ENCODE data around the gene AGK.
"Not testable (repeated sequence)": the region's sequence is repeated elsewhere in the genome, so short reads cannot be mapped to it uniquely, and the experiment has no call there.

Gene AGK

DNA sequence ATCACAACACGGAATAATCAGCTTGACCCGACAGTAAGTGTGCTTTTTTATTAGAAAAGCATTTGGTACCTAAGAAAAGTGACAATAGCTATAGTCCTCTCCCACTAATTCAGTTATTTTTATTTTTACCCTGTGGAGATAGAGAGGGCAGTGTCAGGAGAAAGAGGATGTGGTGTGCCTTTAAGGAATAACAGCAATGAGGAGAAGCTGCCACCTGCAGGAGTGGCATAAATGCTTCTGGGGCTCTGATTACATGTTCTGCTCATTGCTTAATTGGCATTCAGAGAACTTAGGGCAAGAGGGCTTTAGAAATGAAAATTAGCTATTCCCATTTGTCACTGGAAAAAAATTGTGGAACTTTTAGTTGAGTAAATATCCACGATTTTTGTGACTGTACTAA is 90.7 kb downstream of the AGK start:
- Histone ChIP-seq H3K4me2 (ENCODE audit: low read length) (no peak overlapping the region), H3K27ac (ENCODE audit: low read depth, low read length) (no peak overlapping the region), H3K27me3 (ENCODE audit: insufficient read depth, low read length) (no peaks in the 10 kb centered on the region), H4K8ac (ENCODE audit: low read depth, low read length) (no peak overlapping the region), H2AK5ac (ENCODE audit: low read length) (no peak overlapping the region), H3K23ac (ENCODE audit: low read length) (no peak overlapping the region), H3K79me1 (ENCODE audit: low read length) (no peaks in the 10 kb centered on the region), H2AFZ (ENCODE audit: insufficient read depth, low read length, poor library complexity) (no peak overlapping the region), H4K91ac (ENCODE audit: low read depth, low read length) (no peak overlapping the region), H3K9ac (ENCODE audit: low read length) (no peak overlapping the region), H2BK5ac (ENCODE audit: low read depth, low read length, poor library complexity) (no peak overlapping the region), H3K4ac (ENCODE audit: low read depth, low read length) (no peak overlapping the region), H3K79me2 (ENCODE audit: control insufficient read depth, insufficient read depth, low read length, poor library complexity) (no peaks in the 10 kb centered on the region), H3K4me3 (ENCODE audit: low read depth, low read length) (no peak overlapping the region), H3K4me1 (ENCODE audit: control insufficient read depth in 1 of 2, insufficient read depth in 2 of 2, low read length in 2 of 2) (no peaks in the 10 kb centered on the region), H3K14ac (ENCODE audit: low read length) (no peak overlapping the region), H2BK120ac (ENCODE audit: insufficient read depth, low read length, poor library complexity) (no peak overlapping the region), H3K18ac (ENCODE audit: low read length) (no peak overlapping the region), H4K12ac (ENCODE audit: low read depth, low read length) (no peak overlapping the region), H2BK12ac (ENCODE audit: low read length) (no peak overlapping the region), H3K36me3 (ENCODE audit: control insufficient read depth in 1 of 2, insufficient read depth in 2 of 2, low read length in 2 of 2) (peaks cover 6 to 13% of the 10 kb centered on the region in 2 experiments), H3K9me3 (ENCODE audit: insufficient read depth, low read depth, low read length) (no peaks in the 10 kb centered on the region)
- DNase-seq, result no peak
- WGBS (ENCODE audit: extremely low coverage, insufficient coverage, insufficient read length), result no CpG with 5 or more reads among the region's 3 CpGs

DNA sequence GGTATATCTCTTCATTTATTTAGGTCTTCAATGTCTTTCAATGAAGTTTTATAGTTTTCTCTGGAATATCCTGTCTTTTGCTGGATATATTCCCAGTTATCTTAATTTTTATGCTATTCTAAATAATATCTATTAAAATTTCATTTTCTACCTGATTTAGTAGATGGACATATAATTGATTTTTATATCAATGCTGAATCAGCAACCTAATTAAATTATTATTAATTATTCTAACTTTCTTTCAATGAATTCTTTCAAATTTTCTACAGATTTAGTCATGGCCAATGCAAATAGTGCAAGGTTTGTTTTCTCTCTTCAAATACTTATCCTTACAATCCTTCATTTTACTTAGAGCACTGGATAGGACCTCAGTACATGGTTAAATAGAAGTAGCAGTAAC is 94.0 kb downstream of the AGK start:
- H3K36me3 ChIP-seq (ENCODE audit: control insufficient read depth in 1 of 2, insufficient read depth in 2 of 2, low read length in 2 of 2), result peaks cover 8 to 13% of the 10 kb centered on the region in 2 experiments
- no peak for DNase-seq
- no peak overlapping the region for H4K8ac ChIP-seq (ENCODE audit: low read depth, low read length)
- no peak overlapping the region for H4K12ac ChIP-seq (ENCODE audit: low read depth, low read length)
- H3K27me3 ChIP-seq (ENCODE audit: insufficient read depth, low read length), result no peaks in the 10 kb centered on the region
- H3K4ac ChIP-seq (ENCODE audit: low read depth, low read length), result no peak overlapping the region
- H3K18ac ChIP-seq (ENCODE audit: low read length), result no peak overlapping the region
- no peaks in the 10 kb centered on the region for H3K79me2 ChIP-seq (ENCODE audit: control insufficient read depth, insufficient read depth, low read length, poor library complexity)
- no peaks in the 10 kb centered on the region for H3K79me1 ChIP-seq (ENCODE audit: low read length)
- no peak overlapping the region for H3K9ac ChIP-seq (ENCODE audit: low read length)
- H2AK5ac ChIP-seq (ENCODE audit: low read length), result no peak overlapping the region
- H2AFZ ChIP-seq (ENCODE audit: insufficient read depth, low read length, poor library complexity), result no peak overlapping the region
- no peak overlapping the region for H3K14ac ChIP-seq (ENCODE audit: low read length)
- H2BK12ac ChIP-seq (ENCODE audit: low read length), result no peak overlapping the region
- H3K4me3 ChIP-seq (ENCODE audit: low read depth, low read length), result no peak overlapping the region
- no peak overlapping the region for H2BK5ac ChIP-seq (ENCODE audit: low read depth, low read length, poor library complexity)
- no peak overlapping the region for H3K4me2 ChIP-seq (ENCODE audit: low read length)
- no peaks in the 10 kb centered on the region for H3K4me1 ChIP-seq (ENCODE audit: control insufficient read depth in 1 of 2, insufficient read depth in 2 of 2, low read length in 2 of 2)
- no peak overlapping the region for H3K23ac ChIP-seq (ENCODE audit: low read length)
- H4K91ac ChIP-seq (ENCODE audit: low read depth, low read length), result no peak overlapping the region
- H2BK120ac ChIP-seq (ENCODE audit: insufficient read depth, low read length, poor library complexity), result no peak overlapping the region
- no peaks in the 10 kb centered on the region for H3K9me3 ChIP-seq (ENCODE audit: insufficient read depth, low read depth, low read length)
- no peak overlapping the region for H3K27ac ChIP-seq (ENCODE audit: low read depth, low read length)

DNA sequence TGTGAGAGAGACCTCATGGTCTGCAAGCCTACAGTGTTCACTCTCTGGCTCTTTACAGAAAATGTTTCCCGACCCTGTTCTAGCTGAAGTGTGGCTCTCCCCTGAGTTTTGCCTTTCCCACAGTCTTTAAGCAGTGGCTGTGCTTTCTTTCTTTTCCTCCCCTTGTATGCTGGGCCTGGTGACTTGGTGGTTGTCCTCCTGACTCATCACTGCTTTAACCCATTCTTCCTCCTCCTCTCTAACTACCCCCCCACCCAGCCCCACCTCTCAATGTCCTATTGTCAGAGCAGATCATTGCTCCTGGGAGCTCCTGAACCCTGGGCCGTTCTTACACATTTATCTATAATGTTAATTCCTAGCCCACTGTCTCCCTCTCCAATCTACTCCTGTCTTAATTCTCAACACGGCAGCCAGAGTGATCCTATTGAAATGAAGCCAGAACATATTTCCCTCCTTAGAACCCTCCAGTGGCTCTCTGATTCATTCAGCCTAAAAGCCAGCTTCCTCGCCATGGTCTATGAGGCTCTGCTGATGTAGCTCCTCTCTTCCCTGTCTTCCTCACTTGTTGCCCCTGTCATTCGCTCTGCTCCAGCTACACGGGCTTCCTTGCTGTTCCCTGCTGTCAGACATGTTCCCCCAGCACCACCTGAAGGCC is 95.7 kb downstream of the AGK start:
- WGBS (ENCODE audit: extremely low coverage, insufficient coverage, insufficient read length), result no CpG with 5 or more reads among the region's 6 CpGs
- Histone ChIP-seq H3K9ac (ENCODE audit: low read length) (no peak overlapping the region), H3K4me3 (ENCODE audit: low read depth, low read length) (no peak overlapping the region), H3K4me1 (ENCODE audit: control insufficient read depth in 1 of 2, insufficient read depth in 2 of 2, low read length in 2 of 2) (no peaks in the 10 kb centered on the region), H3K4me2 (ENCODE audit: low read length) (no peak overlapping the region), H3K79me2 (ENCODE audit: control insufficient read depth, insufficient read depth, low read length, poor library complexity) (no peaks in the 10 kb centered on the region), H3K36me3 (ENCODE audit: control insufficient read depth in 1 of 2, insufficient read depth in 2 of 2, low read length in 2 of 2) (peaks cover 9 to 10% of the 10 kb centered on the region in 2 experiments), H4K91ac (ENCODE audit: low read depth, low read length) (no peak overlapping the region), H3K23ac (ENCODE audit: low read length) (no peak overlapping the region), H4K12ac (ENCODE audit: low read depth, low read length) (no peak overlapping the region), H3K27ac (ENCODE audit: low read depth, low read length) (no peak overlapping the region), H3K14ac (ENCODE audit: low read length) (no peak overlapping the region), H2BK120ac (ENCODE audit: insufficient read depth, low read length, poor library complexity) (no peak overlapping the region), H2AFZ (ENCODE audit: insufficient read depth, low read length, poor library complexity) (no peak overlapping the region), H3K9me3 (ENCODE audit: insufficient read depth, low read depth, low read length) (no peaks in the 10 kb centered on the region), H3K27me3 (ENCODE audit: insufficient read depth, low read length) (no peaks in the 10 kb centered on the region), H3K4ac (ENCODE audit: low read depth, low read length) (no peak overlapping the region), H4K8ac (ENCODE audit: low read depth, low read length) (no peak overlapping the region), H3K18ac (ENCODE audit: low read length) (no peak overlapping the region), H2BK12ac (ENCODE audit: low read length) (no peak overlapping the region), H2BK5ac (ENCODE audit: low read depth, low read length, poor library complexity) (no peak overlapping the region), H2AK5ac (ENCODE audit: low read length) (no peak overlapping the region), H3K79me1 (ENCODE audit: low read length) (no peaks in the 10 kb centered on the region)
- no peak for DNase-seq

DNA sequence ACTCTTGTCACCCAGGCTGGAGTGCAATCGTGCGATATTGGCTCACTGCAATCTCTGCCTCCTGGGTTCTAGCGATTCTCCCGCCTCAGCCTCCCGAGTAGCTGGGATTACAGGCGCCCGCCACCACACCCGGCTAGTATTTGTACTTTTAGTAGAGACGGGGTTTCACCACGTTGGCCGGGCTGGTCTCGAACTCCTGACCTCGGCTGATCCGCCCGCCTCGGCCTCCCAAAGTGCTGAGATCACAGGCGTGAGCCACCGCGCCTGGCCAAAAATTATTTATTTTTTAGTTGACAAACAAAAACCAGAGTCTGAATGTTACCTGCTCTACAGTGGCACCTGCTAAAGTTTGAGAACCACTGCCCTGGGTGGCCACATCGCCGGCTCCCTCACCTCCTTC is 96.5 kb downstream of the AGK start:
- not testable (repeated sequence) for H3K4me3 ChIP-seq (ENCODE audit: low read depth, low read length); H2AK5ac ChIP-seq (ENCODE audit: low read length); H2BK5ac ChIP-seq (ENCODE audit: low read depth, low read length, poor library complexity); H4K12ac ChIP-seq (ENCODE audit: low read depth, low read length); H3K14ac ChIP-seq (ENCODE audit: low read length); DNase-seq; H3K79me2 ChIP-seq (ENCODE audit: control insufficient read depth, insufficient read depth, low read length, poor library complexity); H2BK120ac ChIP-seq (ENCODE audit: insufficient read depth, low read length, poor library complexity); H3K27me3 ChIP-seq (ENCODE audit: insufficient read depth, low read length); H4K91ac ChIP-seq (ENCODE audit: low read depth, low read length); H3K9ac ChIP-seq (ENCODE audit: low read length); H2AFZ ChIP-seq (ENCODE audit: insufficient read depth, low read length, poor library complexity); H3K27ac ChIP-seq (ENCODE audit: low read depth, low read length); H3K4me2 ChIP-seq (ENCODE audit: low read length); H3K18ac ChIP-seq (ENCODE audit: low read length); H3K79me1 ChIP-seq (ENCODE audit: low read length); H4K8ac ChIP-seq (ENCODE audit: low read depth, low read length); H3K4ac ChIP-seq (ENCODE audit: low read depth, low read length); H3K9me3 ChIP-seq (ENCODE audit: insufficient read depth, low read depth, low read length); H3K4me1 ChIP-seq (ENCODE audit: control insufficient read depth in 1 of 2, insufficient read depth in 2 of 2, low read length in 2 of 2); H2BK12ac ChIP-seq (ENCODE audit: low read length); H3K23ac ChIP-seq (ENCODE audit: low read length)
- WGBS (ENCODE audit: extremely low coverage, insufficient coverage, insufficient read length), result no CpG with 5 or more reads among the region's 21 CpGs
- H3K36me3 ChIP-seq (ENCODE audit: control insufficient read depth in 1 of 2, insufficient read depth in 2 of 2, low read length in 2 of 2), result peaks cover 10% of the 10 kb centered on the region in 2 experiments

Data from trophoblast cell (in vitro differentiated cells and primary cell).